HCT116 (cell line): Measurements from ENCODE around the gene ATP11B. TPM values are rescaled to one million over a fixed set of nuclear protein-coding genes. Genes with fewer than 3 reads are reported as not detected.
A peak's percentile ranks its signal among the peaks of the same experiment; 100 is the strongest.

ENCODE experiments used
- ATAC-seq: fragments of 200-7000 bp; cut with Tn5 transposase; 2 replicates; pipeline ENCODE4 v1.9.1; 2020; ENCODE audit warnings: mild to moderate bottlenecking, moderate library complexity
- BruUV-seq: library from RNA; stranded (reverse); fragments of 400-500 nt; replicated peaks from 2 replicates; lab custom pipeline; 2021; lab: Mats Ljungman, UMichigan
- CTCF ChIA-PET: fragments of 300-600 bp; sonication (Branson Sonifier 250); formaldehyde crosslinking; loops from one replicate; lab custom pipeline; 2021; ENCODE audit warnings: antibody characterized with exemption; lab: Charles Lee
- POLR2A ChIA-PET: fragments of 300-600, 350-600 bp; sonication (Branson Sonifier 250); formaldehyde crosslinking; loops from one replicate; lab custom pipeline; 2021; ENCODE audit warnings: antibody characterized with exemption; lab: Charles Lee
- RAD21 ChIA-PET, 2 experiments: fragments of 300-600 bp; sonication (Branson Sonifier 250); formaldehyde crosslinking; loops; one replicate each; lab custom pipeline; 2023; ENCODE audit warnings: low total read pairs in 2 of 2; ENCODE audit not compliant: uncharacterized antibody in 2 of 2, unreplicated experiment in 2 of 2, low non-redundant PET in 1 of 2; lab: Charles Lee
- DNase-seq: peaks from one replicate; pipeline ENCODE4 v3.0.0-alpha.2; 2010; ENCODE audit warnings: low read depth, low spot score
- H2AFZ ChIP-seq: fragments of 200-600 bp; shearing (Covaris generic), sonication (generic); 2 replicates; pipeline ENCODE4 v1.6.1; 2017; ENCODE audit warnings: low read depth, mixed run types, mixed read lengths, antibody characterized with exemption, low read length; ENCODE audit not compliant: poor library complexity, severe bottlenecking
- H3K27ac ChIP-seq: 2 replicates; pipeline ENCODE4 v1.5.1; 2012; ENCODE audit warnings: low read depth, low read length
- H3K27me3 ChIP-seq: fragments of 200-600 bp; sonication (generic); 2 replicates; pipeline ENCODE4 v1.6.1; 2016; ENCODE audit warnings: mixed run types, low read length, mixed read lengths; ENCODE audit not compliant: insufficient read depth
- H3K36me3 ChIP-seq, 2 experiments: fragments of 200-500 bp in 1 of 2; fragments of 200-600 bp in 1 of 2; sonication (Bioruptor generic) in 1 of 2; sonication (generic) in 1 of 2; 2 replicates each; pipeline versions ENCODE4 v1.5.1 to v1.6.1; 2014 to 2016; ENCODE audit warnings: low read length in 2 of 2, inconsistent platforms in 1 of 2, mixed read lengths in 1 of 2, mixed run types in 1 of 2; ENCODE audit not compliant: insufficient read depth in 2 of 2, control insufficient read depth in 1 of 2
- H3K4me1 ChIP-seq, 2 experiments: fragments of 200-600 bp in 1 of 2; sonication (generic) in 1 of 2; 2 replicates each; pipeline versions ENCODE4 v1.5.1 to v1.6.1; 2012 to 2017; ENCODE audit warnings: low read length in 2 of 2, inconsistent platforms in 1 of 2, mild to moderate bottlenecking in 1 of 2, mixed read lengths in 1 of 2, mixed run types in 1 of 2, moderate library complexity in 1 of 2; ENCODE audit not compliant: insufficient read depth in 2 of 2, control insufficient read depth in 1 of 2
- H3K4me2 ChIP-seq: fragments of 200-600 bp; sonication (generic); 2 replicates; pipeline ENCODE4 v1.6.1; 2017; ENCODE audit warnings: mixed run types, low read length, mixed read lengths
- H3K4me3 ChIP-seq, 2 experiments: fragments of 200-600 bp in 1 of 2; sonication (generic) in 1 of 2; replicated peaks in 1 of 2; 2 replicates each; pipeline ENCODE4 v1.5.1; 2011 to 2016; ENCODE audit warnings: low read length in 2 of 2, control low read depth in 1 of 2, low read depth in 1 of 2, mild to moderate bottlenecking in 1 of 2, mixed read lengths in 1 of 2, mixed run types in 1 of 2
- H3K79me2 ChIP-seq: fragments of 200-600 bp; sonication (generic); 2 replicates; pipeline ENCODE4 v1.6.1; 2017; ENCODE audit warnings: mild to moderate bottlenecking, mixed run types, low read length, moderate library complexity, mixed read lengths; ENCODE audit not compliant: insufficient read depth
- H3K9ac ChIP-seq: fragments of 200-600 bp; sonication (generic); 2 replicates; pipeline ENCODE4 v1.6.1; 2016; ENCODE audit warnings: low read length, mixed read lengths
- H3K9me2 ChIP-seq: fragments of 200-600 bp; sonication (generic), shearing (Covaris generic); 2 replicates; pipeline ENCODE4 v1.6.1; 2017; ENCODE audit warnings: mixed run types, mild to moderate bottlenecking, moderate library complexity; ENCODE audit not compliant: insufficient read depth
- H3K9me3 ChIP-seq, 2 experiments: fragments of 200-500 bp in 1 of 2; fragments of 200-600 bp in 1 of 2; sonication (Bioruptor generic) in 1 of 2; sonication (generic) in 1 of 2; 2 replicates each; pipeline ENCODE4 v1.6.1; 2014 to 2017; ENCODE audit warnings: low read length in 2 of 2, mixed read lengths in 2 of 2, inconsistent platforms in 1 of 2, low read depth in 1 of 2, mild to moderate bottlenecking in 1 of 2, mixed run types in 1 of 2, moderate library complexity in 1 of 2; ENCODE audit not compliant: control insufficient read depth in 1 of 2, insufficient read depth in 1 of 2
- H4K20me1 ChIP-seq: fragments of 200-600 bp; sonication (generic), shearing (Covaris generic); 2 replicates; pipeline ENCODE4 v1.6.1; 2017; ENCODE audit warnings: mixed run types, mild to moderate bottlenecking, moderate library complexity; ENCODE audit not compliant: insufficient read depth
- FOSL1 ChIP-seq: IDR thresholded peaks from 2 replicates; pipeline ENCODE4 v1.6.1; 2012; ENCODE audit warnings: low read depth
- JUND ChIP-seq: IDR thresholded peaks from 2 replicates; pipeline ENCODE4 v1.6.1; 2012
- POLR2A ChIP-seq: IDR thresholded peaks from 2 replicates; pipeline ENCODE4 v1.7.0; 2011; ENCODE audit warnings: borderline replicate concordance; ENCODE audit not compliant: insufficient read depth, insufficient read length; ENCODE audit errors: extremely low read depth
- RAD21 ChIP-seq: IDR thresholded peaks from 2 replicates; pipeline ENCODE4 v1.6.1; 2012; ENCODE audit warnings: low read depth, mild to moderate bottlenecking
- SRF ChIP-seq: IDR thresholded peaks from 2 replicates; pipeline ENCODE4 v1.6.1; 2012; ENCODE audit warnings: low read depth
- intact Hi-C: fragments of 100-400 bp; cut with micrococcal nuclease; formaldehyde crosslinking; loops from 2 replicates; pipeline ENCODE4 v1.10.0; 2022
- total RNA-seq: library from RNA; stranded (reverse); gene quantifications from one replicate; pipeline ENCODE4 v1.2.1, GENCODE V29; 2021; ENCODE audit not compliant: unreplicated experiment
- TF ChIP-seq, protein P1 (sequence below), 3 experiments: fragments of 200-600 bp in 1 of 3; sonication (generic) in 1 of 3; IDR thresholded peaks in 2 of 3; conservative IDR thresholded peaks in 1 of 3; 2 replicates each; pipeline ENCODE4 v1.5.1; 2012 to 2017; ENCODE audit warnings: low read depth in 2 of 3, low read length in 2 of 3, antibody characterized with exemption in 1 of 3, borderline replicate concordance in 1 of 3, control low read depth in 1 of 3, mild to moderate bottlenecking in 1 of 3, mixed read lengths in 1 of 3, mixed run types in 1 of 3, moderate library complexity in 1 of 3; ENCODE audit not compliant: insufficient read depth in 1 of 3
- TF ChIP-seq, protein P2 (sequence below): IDR thresholded peaks from 2 replicates; pipeline ENCODE4 v1.6.1; 2012

ATP11B gene
- total RNA-seq, 1 experiment from 2014 or later, result 53.0 TPM

DNA sequence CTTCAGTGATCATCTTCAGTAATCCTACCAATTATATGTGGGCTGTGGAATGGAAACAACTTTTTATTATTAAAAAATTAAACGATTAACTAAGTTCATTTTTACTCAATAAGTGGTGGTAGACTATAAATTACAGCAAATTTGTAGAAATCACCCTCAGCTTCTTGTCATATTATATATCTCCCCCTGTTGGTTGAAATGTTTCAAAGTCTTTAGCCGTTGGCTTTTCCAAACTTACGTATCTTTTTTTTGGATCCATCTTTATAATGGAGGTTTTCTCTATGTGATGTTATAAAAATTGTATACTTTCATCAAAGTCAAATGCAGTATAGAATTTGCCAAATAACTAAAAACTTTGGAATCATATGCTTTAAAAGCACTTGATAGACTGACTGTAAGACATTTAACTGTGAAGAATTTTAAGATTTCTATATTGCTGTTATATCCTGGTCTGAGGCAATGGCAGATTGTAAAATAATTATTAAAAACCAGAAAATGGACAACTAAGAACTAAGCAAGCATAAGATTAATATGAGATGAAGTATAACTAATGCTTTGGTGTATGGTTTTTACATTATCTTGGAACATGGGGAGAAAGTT lies 44.7 kb downstream of the ATP11B start:
- no peak overlapping the region for H3K4me2 ChIP-seq
- intact Hi-C loops, result loop anchor here (1.0 kb wide), 1 partner anchor 124 kb away; no protein-coding TSS in a partner anchor
- H3K9me3 ChIP-seq, result no peaks in the 10 kb centered on the region
- H3K9me2 ChIP-seq, result no peaks in the 10 kb centered on the region
- no peak overlapping the region for H3K9ac ChIP-seq
- H4K20me1 ChIP-seq, result no peaks in the 10 kb centered on the region
- peaks cover 0 to under 1% of the 10 kb centered on the region in 2 experiments; a peak in 1 of 4 replicates for H3K4me1 ChIP-seq
- ChIA-PET POLR2A (no interaction called here), RAD21 (interaction anchor here (0.9 to 1.5 kb wide), 2 partner anchors 124 kb away, joined by 3 to 5 read pairs; no protein-coding TSS in a partner anchor), CTCF (interaction anchor here (0.9 to 1.8 kb wide), 5 partner anchors 19 to 124 kb away, joined by 3 to 23 read pairs (median 4); no protein-coding TSS in a partner anchor)
- no peaks in the 10 kb centered on the region for H3K27me3 ChIP-seq
- H3K27ac ChIP-seq, result no peak overlapping the region
- H3K79me2 ChIP-seq, result no peaks in the 10 kb centered on the region
- H2AFZ ChIP-seq, result no peak overlapping the region
- no TSS peak for BruUV-seq
- ATAC-seq, result no peak
- no peak overlapping the region for H3K4me3 ChIP-seq
- DNase-seq, result no peak
- H3K36me3 ChIP-seq, result no peaks in the 10 kb centered on the region; a peak in 2 of 4 replicates
- TF ChIP-seq RAD21 (peak; percentile 67), POLR2A (no peak), JUND (no peak)
- TF ChIP-seq, protein P1, sequence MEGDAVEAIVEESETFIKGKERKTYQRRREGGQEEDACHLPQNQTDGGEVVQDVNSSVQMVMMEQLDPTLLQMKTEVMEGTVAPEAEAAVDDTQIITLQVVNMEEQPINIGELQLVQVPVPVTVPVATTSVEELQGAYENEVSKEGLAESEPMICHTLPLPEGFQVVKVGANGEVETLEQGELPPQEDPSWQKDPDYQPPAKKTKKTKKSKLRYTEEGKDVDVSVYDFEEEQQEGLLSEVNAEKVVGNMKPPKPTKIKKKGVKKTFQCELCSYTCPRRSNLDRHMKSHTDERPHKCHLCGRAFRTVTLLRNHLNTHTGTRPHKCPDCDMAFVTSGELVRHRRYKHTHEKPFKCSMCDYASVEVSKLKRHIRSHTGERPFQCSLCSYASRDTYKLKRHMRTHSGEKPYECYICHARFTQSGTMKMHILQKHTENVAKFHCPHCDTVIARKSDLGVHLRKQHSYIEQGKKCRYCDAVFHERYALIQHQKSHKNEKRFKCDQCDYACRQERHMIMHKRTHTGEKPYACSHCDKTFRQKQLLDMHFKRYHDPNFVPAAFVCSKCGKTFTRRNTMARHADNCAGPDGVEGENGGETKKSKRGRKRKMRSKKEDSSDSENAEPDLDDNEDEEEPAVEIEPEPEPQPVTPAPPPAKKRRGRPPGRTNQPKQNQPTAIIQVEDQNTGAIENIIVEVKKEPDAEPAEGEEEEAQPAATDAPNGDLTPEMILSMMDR (IDR thresholded peaks at IDR 0.05 in 2 of 3, conservative IDR thresholded peaks at IDR 0.05 in 1 of 3; ENCODE audit: borderline replicate concordance in 1 of 3, insufficient read depth in 1 of 3, low read depth in 2 of 3, low read length in 2 of 3), result peak; percentile 39 to 55 (median 53); a peak in 5 of 6 replicates

DNA sequence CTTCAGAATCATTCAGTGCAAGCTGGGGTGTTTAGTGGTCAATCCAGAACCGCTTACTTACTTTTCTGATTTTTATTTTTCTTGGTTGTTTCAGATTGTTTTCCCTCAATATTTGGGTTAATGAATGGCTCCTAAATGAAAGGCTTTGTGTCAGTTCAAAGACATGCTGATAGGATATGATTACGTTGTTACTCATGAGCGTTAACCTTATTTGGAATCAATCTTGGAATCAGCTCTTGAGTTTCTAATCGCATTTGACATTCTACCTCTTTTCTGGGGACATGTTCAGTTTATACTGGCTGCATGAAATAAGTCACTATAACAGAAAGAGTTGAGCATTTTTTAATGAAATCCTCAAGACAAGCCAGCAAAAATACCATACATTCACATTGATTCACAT lies 50.2 kb downstream of the ATP11B start:
- H2AFZ ChIP-seq, result no peak overlapping the region
- TF ChIP-seq, protein P2, sequence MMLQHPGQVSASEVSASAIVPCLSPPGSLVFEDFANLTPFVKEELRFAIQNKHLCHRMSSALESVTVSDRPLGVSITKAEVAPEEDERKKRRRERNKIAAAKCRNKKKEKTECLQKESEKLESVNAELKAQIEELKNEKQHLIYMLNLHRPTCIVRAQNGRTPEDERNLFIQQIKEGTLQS, result no peak
- TF ChIP-seq SRF, result peak; percentile 70; the same call in 1 of the 2 replicates
- peak; percentile 42 for TF ChIP-seq FOSL1
- TF ChIP-seq, all 23 proteins: peak for 2
- no peak for DNase-seq
- BruUV-seq, result no TSS peak
- no peak for ATAC-seq
- H3K27me3 ChIP-seq, result no peaks in the 10 kb centered on the region
- H3K79me2 ChIP-seq, result no peaks in the 10 kb centered on the region
- no peak overlapping the region for H3K27ac ChIP-seq
- ChIA-PET RAD21 (no interaction called here), POLR2A (interaction anchor here (0.7 kb wide), 1 partner anchor 451 kb away, joined by 3 read pairs; no protein-coding TSS in a partner anchor), CTCF (no interaction called here)
- no peaks in the 10 kb centered on the region for H3K36me3 ChIP-seq
- H3K4me3 ChIP-seq, result no peak overlapping the region
- no peaks in the 10 kb centered on the region for H3K9me3 ChIP-seq
- peaks cover 0 to 9% of the 10 kb centered on the region in 2 experiments; a peak in 1 of 4 replicates for H3K4me1 ChIP-seq
- H3K4me2 ChIP-seq, result peak overlapping the region; percentile 13
- intact Hi-C loops, result no loop called here
- no peaks in the 10 kb centered on the region for H4K20me1 ChIP-seq
- no peaks in the 10 kb centered on the region for H3K9me2 ChIP-seq
- no peak overlapping the region for H3K9ac ChIP-seq
